H1 (cell line): ENCODE measurements around the gene SAG.

Source experiments
- EZH2 ChIP-seq: fragments of 200-600 bp; sonication (generic); IDR thresholded peaks from 2 replicates; pipeline ENCODE4 v1.7.1; 2012; ENCODE audit warnings: low read depth, mild to moderate bottlenecking, moderate library complexity, low read length, inconsistent platforms; ENCODE audit not compliant: severe bottlenecking
- GTF2F1 ChIP-seq: IDR thresholded peaks from 2 replicates; pipeline ENCODE4 v1.6.1; 2012; ENCODE audit warnings: low read depth, low read length, improper control_type of control experiment, borderline replicate concordance
- POLR2A ChIP-seq, 2 experiments: IDR thresholded peaks; 1 replicate in 1 of 2; 2 replicates in 1 of 2; pipeline ENCODE4 v1.6.1; 2011; ENCODE audit warnings: low read depth in 2 of 2, low read length in 2 of 2, mild to moderate bottlenecking in 2 of 2; ENCODE audit errors: control extremely low read depth in 1 of 2
- POLR2AphosphoS5 ChIP-seq: IDR thresholded peaks from 2 replicates; pipeline ENCODE4 v1.6.1; 2011; ENCODE audit warnings: low read depth, low read length
- RBBP5 ChIP-seq: IDR thresholded peaks from 2 replicates; pipeline ENCODE4 v1.7.1; 2012; ENCODE audit warnings: low read depth, mild to moderate bottlenecking, inconsistent platforms, low read length, moderate library complexity, borderline replicate concordance
- RNF2 ChIP-seq: fragments of 200-900, 300-1000 bp; sonication (generic); IDR thresholded peaks from 2 replicates; pipeline ENCODE4 v1.7.1; 2016; ENCODE audit warnings: borderline replicate concordance, low read depth, mild to moderate bottlenecking, antibody characterized with exemption, low read length; ENCODE audit not compliant: poor library complexity, severe bottlenecking; ENCODE audit errors: missing control alignments
- SAP30 ChIP-seq: fragments of 300-600 bp; sonication (generic); IDR thresholded peaks from 2 replicates; pipeline ENCODE4 v1.7.1; 2012; ENCODE audit warnings: low read length, moderate library complexity, mild to moderate bottlenecking, inconsistent platforms; ENCODE audit not compliant: insufficient read depth, insufficient replicate concordance
- SRF ChIP-seq: IDR thresholded peaks from 2 replicates; pipeline ENCODE4 v1.6.1; 2011; ENCODE audit warnings: mild to moderate bottlenecking, low read depth, low read length, moderate library complexity
- ZNF274 ChIP-seq: IDR thresholded peaks from 2 replicates; pipeline ENCODE4 v1.7.0; 2012; ENCODE audit warnings: low read length, borderline replicate concordance; ENCODE audit errors: extremely low read depth
- TF ChIP-seq, protein P1 (sequence below), 3 experiments: IDR thresholded peaks; 1 replicate in 2 of 3; 2 replicates in 1 of 3; pipeline versions ENCODE4 v1.5.1 to v1.6.1; 2011; ENCODE audit warnings: low read length in 3 of 3, mild to moderate bottlenecking in 3 of 3, inconsistent platforms in 2 of 3, low read depth in 1 of 3, moderate library complexity in 1 of 3; ENCODE audit not compliant: insufficient read depth in 1 of 3; ENCODE audit errors: control extremely low read depth in 1 of 3
- TF ChIP-seq, protein P2 (sequence below): IDR thresholded peaks from 2 replicates; pipeline ENCODE4 v1.6.1; 2011; ENCODE audit warnings: low read depth, mild to moderate bottlenecking, low read length; ENCODE audit not compliant: insufficient read depth

DNA sequence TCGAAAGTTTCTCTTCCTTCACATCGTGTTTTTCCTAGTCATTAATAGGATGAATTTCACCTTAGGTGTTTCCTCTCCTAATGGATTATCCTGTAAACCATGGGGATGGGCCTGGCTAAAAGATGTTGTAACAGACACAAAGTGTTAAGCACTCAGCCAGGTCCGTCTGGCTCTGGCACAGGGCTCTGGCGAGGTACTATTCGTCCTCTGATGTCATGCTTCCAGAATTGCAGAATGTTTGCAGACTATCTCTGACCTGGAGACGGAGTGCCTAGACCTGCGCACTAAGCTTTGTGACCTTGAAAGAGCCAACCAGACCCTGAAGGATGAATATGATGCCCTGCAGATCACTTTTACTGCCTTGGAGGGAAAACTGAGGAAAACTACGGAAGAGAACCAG lies 42.9 kb upstream of the SAG start:
- no peak for TF ChIP-seq GTF2F1
- no peak for TF ChIP-seq SRF
- TF ChIP-seq, protein P1, sequence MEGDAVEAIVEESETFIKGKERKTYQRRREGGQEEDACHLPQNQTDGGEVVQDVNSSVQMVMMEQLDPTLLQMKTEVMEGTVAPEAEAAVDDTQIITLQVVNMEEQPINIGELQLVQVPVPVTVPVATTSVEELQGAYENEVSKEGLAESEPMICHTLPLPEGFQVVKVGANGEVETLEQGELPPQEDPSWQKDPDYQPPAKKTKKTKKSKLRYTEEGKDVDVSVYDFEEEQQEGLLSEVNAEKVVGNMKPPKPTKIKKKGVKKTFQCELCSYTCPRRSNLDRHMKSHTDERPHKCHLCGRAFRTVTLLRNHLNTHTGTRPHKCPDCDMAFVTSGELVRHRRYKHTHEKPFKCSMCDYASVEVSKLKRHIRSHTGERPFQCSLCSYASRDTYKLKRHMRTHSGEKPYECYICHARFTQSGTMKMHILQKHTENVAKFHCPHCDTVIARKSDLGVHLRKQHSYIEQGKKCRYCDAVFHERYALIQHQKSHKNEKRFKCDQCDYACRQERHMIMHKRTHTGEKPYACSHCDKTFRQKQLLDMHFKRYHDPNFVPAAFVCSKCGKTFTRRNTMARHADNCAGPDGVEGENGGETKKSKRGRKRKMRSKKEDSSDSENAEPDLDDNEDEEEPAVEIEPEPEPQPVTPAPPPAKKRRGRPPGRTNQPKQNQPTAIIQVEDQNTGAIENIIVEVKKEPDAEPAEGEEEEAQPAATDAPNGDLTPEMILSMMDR (IDR thresholded peaks at IDR 0.05; ENCODE audit: control extremely low read depth in 1 of 3, insufficient read depth in 1 of 3, low read depth in 1 of 3, low read length in 3 of 3): no peak
- TF ChIP-seq POLR2AphosphoS5: no peak
- TF ChIP-seq SAP30: no peak
- no peak for TF ChIP-seq RNF2
- no peak for TF ChIP-seq EZH2
- TF ChIP-seq, protein P2, sequence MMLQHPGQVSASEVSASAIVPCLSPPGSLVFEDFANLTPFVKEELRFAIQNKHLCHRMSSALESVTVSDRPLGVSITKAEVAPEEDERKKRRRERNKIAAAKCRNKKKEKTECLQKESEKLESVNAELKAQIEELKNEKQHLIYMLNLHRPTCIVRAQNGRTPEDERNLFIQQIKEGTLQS: no peak
- TF ChIP-seq ZNF274: no peak
- no peak for TF ChIP-seq POLR2A (IDR thresholded peaks at IDR 0.05; ENCODE audit: control extremely low read depth in 1 of 2, low read depth in 2 of 2, low read length in 2 of 2)
- no peak for TF ChIP-seq RBBP5
